ENCODE measurements around the gene SLCO1A2.

- TF ChIP-seq POLR2AphosphoS5 (IDR thresholded peaks at IDR 0.05; ENCODE audit: borderline replicate concordance, low read depth, low read length) = no peak
- TF ChIP-seq EZH2 (IDR thresholded peaks at IDR 0.05) = no peak
- TF ChIP-seq FOXP2 (optimal IDR thresholded peaks at IDR 0.05; ENCODE audit: control extremely low read depth, extremely low read length, insufficient read depth) = no peak
Observed at GRCh38 chr12:21234395-21234794, 100.3 kb downstream of the SLCO1A2 start.
